ENCODE data around the gene ZFHX2. TPM values are rescaled to one million over a fixed set of nuclear protein-coding genes. Genes with fewer than 3 reads are reported as not detected.

ZFHX2 gene
- total and polyA plus RNA-seq, 2 of the 13 experiments (the other 11 are each of a cell fraction or from before 2014, with no cell fraction given) = 0.17 to 0.44 TPM

GRCh38 chr14:23569443-23570151, 18.0 kb upstream of the ZFHX2 start:
- ChIA-PET POLR2A (interaction anchor here (0.6 to 6.5 kb wide), 7 partner anchors 11 to 248 kb away, joined by 3 to 113 read pairs (median 23); partner anchors contain the start of genes DHRS2, PABPN1 and THTPA), CTCF (ENCODE audit: low intra/inter-chr PET ratio, low total read pairs) (interaction anchor here (1.9 kb wide), 1 partner anchor 92 kb away, joined by 5 read pairs; no protein-coding TSS in a partner anchor)
- no peaks in the 10 kb centered on the region for H3K9me3 ChIP-seq (ENCODE audit: low read length)
- peaks cover 62% of the 10 kb centered on the region for H3K4me1 ChIP-seq (ENCODE audit: insufficient read depth, low read length)
- peak overlapping the region; percentile 2; the same call in 1 of the 2 replicates for H3K9ac ChIP-seq (ENCODE audit: insufficient read depth, low read depth, low read length)
- H4K20me1 ChIP-seq (ENCODE audit: insufficient read depth, low read length) = no peaks in the 10 kb centered on the region
- BruUV-seq (replicated peaks) = no TSS peak
- peaks cover 11 to 18% of the 10 kb centered on the region in 2 experiments for H3K36me3 ChIP-seq (replicated peaks in 1 of 2; ENCODE audit: control insufficient read depth in 1 of 2, insufficient read depth in 2 of 2, low read length in 2 of 2)
- peaks cover 2 to 8% of the 10 kb centered on the region in 2 experiments; a peak in 2 of 5 replicates for H3K27me3 ChIP-seq (ENCODE audit: control insufficient read depth in 1 of 2, insufficient read depth in 2 of 2, low read length in 2 of 2)
- DNase-seq (ENCODE audit: low spot score) = peak; percentile 84
- in situ Hi-C loops (cut with HindIII; ENCODE audit: extremely low pct_ligation_motif_present, low pct_unique_long_range_greater_than_20kb) = no loop called here
- H2AFZ ChIP-seq (ENCODE audit: low read length) = no peak overlapping the region
- intact Hi-C loops (cut with micrococcal nuclease; ENCODE audit: unreplicated experiment) = loop anchor here (5.0 kb wide), 1 partner anchor 343 kb away; no protein-coding TSS in a partner anchor
- no peak for FAIRE-seq
- ATAC-seq = peak; percentile 52
- peak overlapping the region in 1 of 3 experiments; percentile 13; a peak in 1 of 6 replicates for H3K4me3 ChIP-seq (replicated peaks in 1 of 3; ENCODE audit: insufficient read depth in 1 of 3, low read depth in 2 of 3, low read length in 3 of 3)
- no peak overlapping the region for H3K27ac ChIP-seq (ENCODE audit: extremely low read length, insufficient read depth, low read length)
- H3K79me2 ChIP-seq (ENCODE audit: insufficient read depth, low read length) = peaks cover 7% of the 10 kb centered on the region
- 26% methylated on average over 7 of the region's 7 CpGs for WGBS (ENCODE audit: low lambda C conversion rate)
- peak overlapping the region; percentile 52 for H3K4me2 ChIP-seq (ENCODE audit: low read depth, low read length)
- TF ChIP-seq ZNF574 (CRISPR knock-in tag; IDR thresholded peaks at IDR 0.05) (0 out of 2 replicates have a peak, but pooled peaks have one; percentile 10), RAD21 (CRISPR knock-in tag; IDR thresholded peaks at IDR 0.05) (0 out of 2 replicates have a peak, but pooled peaks have one; percentile 12), FOXA1 (IDR thresholded peaks at IDR 0.05) (0 out of 2 replicates have a peak, but pooled peaks have one; percentile 11), FOXA1 (CRISPR knock-in tag; IDR thresholded peaks at IDR 0.05) (no peak), ETV5 (CRISPR knock-in tag; IDR thresholded peaks at IDR 0.05; ENCODE audit: borderline replicate concordance) (peak; percentile 22; the same call in 1 of the 2 replicates), PATZ1 (CRISPR knock-in tag; IDR thresholded peaks at IDR 0.05) (peak; percentile 37; the same call in 1 of the 2 replicates), NFKBIZ (CRISPR knock-in tag; IDR thresholded peaks at IDR 0.05) (0 out of 2 replicates have a peak, but pooled peaks have one; percentile 27), GATAD2A (CRISPR knock-in tag; IDR thresholded peaks at IDR 0.05) (peak; percentile 21), KMT2A (CRISPR knock-in tag; IDR thresholded peaks at IDR 0.05) (no peak), ZBTB7B (CRISPR knock-in tag; IDR thresholded peaks at IDR 0.05) (peak; percentile 60; the same call in 1 of the 2 replicates), ZNF512B (CRISPR knock-in tag; IDR thresholded peaks at IDR 0.05; ENCODE audit: borderline replicate concordance) (0 out of 2 replicates have a peak, but pooled peaks have one; percentile 59), ATM (IDR thresholded peaks at IDR 0.05; ENCODE audit: borderline replicate concordance) (peak; percentile 81; the same call in 1 of the 2 replicates), NFE2L2 (IDR thresholded peaks at IDR 0.05; ENCODE audit: low read length) (no peak)
- TF ChIP-seq, protein P1, sequence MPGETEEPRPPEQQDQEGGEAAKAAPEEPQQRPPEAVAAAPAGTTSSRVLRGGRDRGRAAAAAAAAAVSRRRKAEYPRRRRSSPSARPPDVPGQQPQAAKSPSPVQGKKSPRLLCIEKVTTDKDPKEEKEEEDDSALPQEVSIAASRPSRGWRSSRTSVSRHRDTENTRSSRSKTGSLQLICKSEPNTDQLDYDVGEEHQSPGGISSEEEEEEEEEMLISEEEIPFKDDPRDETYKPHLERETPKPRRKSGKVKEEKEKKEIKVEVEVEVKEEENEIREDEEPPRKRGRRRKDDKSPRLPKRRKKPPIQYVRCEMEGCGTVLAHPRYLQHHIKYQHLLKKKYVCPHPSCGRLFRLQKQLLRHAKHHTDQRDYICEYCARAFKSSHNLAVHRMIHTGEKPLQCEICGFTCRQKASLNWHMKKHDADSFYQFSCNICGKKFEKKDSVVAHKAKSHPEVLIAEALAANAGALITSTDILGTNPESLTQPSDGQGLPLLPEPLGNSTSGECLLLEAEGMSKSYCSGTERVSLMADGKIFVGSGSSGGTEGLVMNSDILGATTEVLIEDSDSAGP (CRISPR knock-in tag; IDR thresholded peaks at IDR 0.05; ENCODE audit: borderline replicate concordance) = peak; percentile 27; the same call in 1 of the 2 replicates

Data from HepG2 (cell line).